SKM-1 treated with dmso at 0.1 percent for 144 hours (cell line): ENCODE data around the gene LRAT.

Experiments
- DNase-seq: peaks from one replicate; lab custom pipeline; 2025; ENCODE audit not compliant: unreplicated experiment; lab: John Stamatoyannopoulos, UW

The LRAT gene

GRCh38 chr4:154757713-154758112, 13.9 kb downstream of the LRAT start:
- no peak for DNase-seq

DNA sequence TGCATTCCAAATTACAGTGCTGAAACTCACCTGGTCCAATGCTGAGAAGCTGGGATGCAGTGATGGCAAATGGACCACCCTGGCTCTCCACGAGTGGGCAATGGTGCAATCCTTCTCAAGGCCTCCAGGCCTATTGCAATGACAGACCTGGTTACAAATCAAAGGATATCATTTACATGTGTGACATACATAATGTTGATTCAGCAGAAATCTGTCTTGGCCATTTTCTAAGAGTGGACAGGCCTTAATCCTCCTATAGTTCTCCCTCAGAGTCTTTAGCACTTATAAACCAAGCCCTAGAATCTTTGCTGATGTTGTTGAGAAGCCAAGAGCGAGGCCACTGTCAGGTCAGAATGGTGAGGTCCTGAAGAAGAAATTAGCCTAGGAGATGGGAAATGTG, 17.1 kb downstream of the LRAT start:
- DNase-seq = no peak

GRCh38 chr4:154778264-154778663, 34.5 kb downstream of the LRAT start:
- DNase-seq = no peak

DNA sequence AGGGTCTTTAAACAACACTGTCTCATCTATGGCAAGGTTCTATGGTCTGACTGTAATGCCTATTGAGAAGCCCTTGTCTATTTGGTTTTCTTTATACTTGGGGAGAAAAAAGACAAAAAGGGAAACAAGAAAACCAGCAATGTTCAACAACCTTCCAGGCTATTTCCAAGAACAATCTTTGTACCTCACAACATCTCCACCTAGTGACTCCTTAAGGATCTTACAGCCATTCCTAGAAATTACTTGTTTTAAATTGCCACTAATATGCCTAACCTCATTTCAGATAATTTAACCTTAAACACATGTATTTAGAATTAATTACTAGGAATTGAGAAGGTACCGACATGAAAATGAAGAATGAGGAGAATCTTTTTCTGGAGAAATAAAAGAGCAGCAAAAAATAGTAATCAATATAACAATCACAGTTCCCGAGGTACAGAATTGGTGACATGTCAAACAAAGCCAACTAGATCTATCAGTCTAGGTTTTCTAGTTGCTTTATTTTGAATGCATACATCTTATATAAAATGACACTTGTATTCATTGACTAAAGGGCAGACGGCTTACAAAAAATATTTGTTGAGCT, 35.7 kb downstream of the LRAT start:
- DNase-seq = peak; percentile 16

- DNase-seq = no peak
Measured at GRCh38 chr4:154781126-154781982, 37.6 kb downstream of the LRAT start, which contains the start of gene RBM46. Gene RBM46 (plus strand): TSS chr4:154781272. CDS start chr4:154796753, 15,481 bp downstream.

- DNase-seq = no peak
Measured at GRCh38 chr4:154781983-154782293, 38.1 kb downstream of the LRAT start.
